Fibroblast of skin of right quadriceps (primary cell): Measurements from ENCODE around the gene DPEP2NB.
"Not testable (repeated sequence)": the region's sequence is repeated elsewhere in the genome, so short reads cannot be mapped to it uniquely, and the experiment has no call there.

Source experiments
- DNase-seq: peaks from one replicate; pipeline ENCODE4 v3.0.0-alpha.2; 2013

Gene DPEP2NB

DNA sequence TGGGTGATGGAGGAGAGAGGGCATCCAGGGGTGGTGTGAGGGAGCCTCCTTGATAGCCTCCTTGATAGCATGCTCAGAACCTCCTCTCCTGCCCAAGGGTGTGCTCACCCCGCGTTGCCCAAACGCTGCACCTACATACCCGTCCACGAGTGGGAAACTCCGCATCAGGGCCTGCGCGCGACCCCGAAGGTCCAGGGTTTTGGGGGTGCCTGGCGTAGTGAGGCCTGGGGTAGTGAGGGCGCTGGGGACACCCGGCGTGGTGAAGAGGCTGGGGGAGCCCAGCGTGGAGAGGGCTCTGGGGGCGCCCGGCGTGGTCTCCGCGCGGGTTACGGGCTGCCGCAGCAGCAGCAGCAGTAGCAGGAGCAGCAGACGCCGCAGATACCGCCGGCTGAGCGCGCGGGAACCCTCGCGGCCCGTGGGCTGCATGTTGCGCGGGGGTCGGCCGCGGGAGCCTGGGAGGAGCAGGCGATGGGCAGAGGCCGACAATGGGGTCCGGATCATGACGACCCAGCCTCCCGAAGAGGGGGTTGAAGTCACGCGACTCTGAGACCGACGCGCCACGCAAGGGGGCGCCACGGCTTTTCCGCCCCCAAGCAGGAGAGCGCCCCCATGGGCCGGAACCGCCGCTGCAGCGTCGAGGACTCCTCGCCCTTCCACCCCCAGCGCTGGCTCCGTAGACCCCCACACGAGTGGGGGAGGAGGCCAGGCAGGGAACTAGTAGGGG is 35.6 kb downstream of the DPEP2NB start, which contains the start of gene DPEP3:
Gene DPEP3 (minus strand): TSS at position 545 of the 724 bp plus-strand sequence. CDS start 119 bp downstream, at position 426.
- no peak for DNase-seq

DNA sequence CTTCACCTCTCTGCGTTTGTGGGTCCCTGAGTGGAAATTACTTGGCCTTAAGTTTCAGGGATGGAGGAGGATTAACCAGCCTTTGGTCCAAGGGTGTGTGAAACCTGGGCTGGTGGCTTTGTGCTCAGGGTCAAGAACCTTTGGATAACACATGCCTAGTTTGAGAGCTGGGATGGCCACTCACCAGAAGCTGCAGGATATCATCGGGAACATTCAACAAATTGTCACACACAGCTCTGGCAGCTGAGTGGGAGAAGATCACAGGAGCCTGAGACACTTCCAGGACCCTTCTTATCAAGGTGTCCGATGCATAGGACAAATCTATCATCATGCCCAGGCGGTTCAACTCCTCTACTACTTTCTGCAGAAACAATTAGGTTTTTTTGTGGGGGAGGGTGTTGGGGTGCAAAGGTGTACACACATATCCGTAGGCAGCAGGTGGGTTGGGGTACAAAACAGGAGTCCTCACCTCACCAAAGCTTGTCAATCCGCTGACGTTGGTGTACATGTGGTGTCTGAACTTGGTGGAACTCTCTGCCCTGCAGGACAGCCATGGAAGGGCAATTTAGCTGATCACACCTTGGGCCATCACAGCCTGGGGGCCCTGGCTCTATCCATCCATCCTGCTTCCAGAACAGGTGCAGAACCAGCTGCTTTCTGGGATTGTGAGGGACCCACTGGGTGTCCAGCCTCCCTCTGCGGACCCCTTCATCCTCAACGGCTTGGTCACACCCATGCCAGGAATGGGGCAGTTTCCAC is 38.1 kb downstream of the DPEP2NB start:
- DNase-seq: no peak

DNA sequence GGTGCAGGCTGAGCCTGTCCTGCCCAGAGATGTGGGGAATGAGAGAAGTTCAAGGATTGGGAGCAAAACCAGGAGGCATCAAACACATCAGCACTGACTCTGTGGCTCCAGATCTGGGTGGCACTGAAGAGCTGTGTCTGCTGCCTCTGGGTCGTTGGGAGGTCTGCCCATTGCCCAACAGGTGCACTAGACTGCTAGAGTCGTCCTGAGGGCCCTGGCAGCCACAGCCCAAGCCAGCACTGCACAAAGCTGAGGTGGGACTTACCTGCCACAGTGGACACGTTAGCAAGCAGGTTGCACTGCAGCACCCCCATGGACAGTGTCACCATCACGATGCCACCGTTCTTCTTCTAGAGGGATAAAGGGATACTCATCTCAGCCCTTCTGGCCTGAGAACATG is 38.7 kb downstream of the DPEP2NB start:
- no peak for DNase-seq

DNA sequence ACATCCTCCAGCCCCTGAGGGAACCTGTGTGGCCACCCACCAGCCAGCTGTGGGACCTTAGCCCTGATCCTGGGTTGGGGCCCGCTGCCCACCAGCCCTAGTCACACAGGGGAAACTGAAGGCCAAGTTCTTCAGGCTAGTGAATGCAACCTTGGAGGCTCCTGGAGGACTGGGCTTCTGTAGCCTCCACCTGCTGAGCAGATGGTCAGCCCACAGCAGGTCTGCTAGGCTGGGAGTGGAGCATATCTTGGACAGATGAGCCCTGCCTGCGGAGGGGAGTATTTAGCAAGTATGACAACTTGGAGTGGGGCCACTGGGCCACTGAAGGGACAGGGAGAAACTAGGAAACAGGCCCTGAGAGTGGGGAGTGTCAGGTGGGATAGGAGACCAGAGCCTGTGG is 39.5 kb downstream of the DPEP2NB start:
- DNase-seq: no peak

DNA sequence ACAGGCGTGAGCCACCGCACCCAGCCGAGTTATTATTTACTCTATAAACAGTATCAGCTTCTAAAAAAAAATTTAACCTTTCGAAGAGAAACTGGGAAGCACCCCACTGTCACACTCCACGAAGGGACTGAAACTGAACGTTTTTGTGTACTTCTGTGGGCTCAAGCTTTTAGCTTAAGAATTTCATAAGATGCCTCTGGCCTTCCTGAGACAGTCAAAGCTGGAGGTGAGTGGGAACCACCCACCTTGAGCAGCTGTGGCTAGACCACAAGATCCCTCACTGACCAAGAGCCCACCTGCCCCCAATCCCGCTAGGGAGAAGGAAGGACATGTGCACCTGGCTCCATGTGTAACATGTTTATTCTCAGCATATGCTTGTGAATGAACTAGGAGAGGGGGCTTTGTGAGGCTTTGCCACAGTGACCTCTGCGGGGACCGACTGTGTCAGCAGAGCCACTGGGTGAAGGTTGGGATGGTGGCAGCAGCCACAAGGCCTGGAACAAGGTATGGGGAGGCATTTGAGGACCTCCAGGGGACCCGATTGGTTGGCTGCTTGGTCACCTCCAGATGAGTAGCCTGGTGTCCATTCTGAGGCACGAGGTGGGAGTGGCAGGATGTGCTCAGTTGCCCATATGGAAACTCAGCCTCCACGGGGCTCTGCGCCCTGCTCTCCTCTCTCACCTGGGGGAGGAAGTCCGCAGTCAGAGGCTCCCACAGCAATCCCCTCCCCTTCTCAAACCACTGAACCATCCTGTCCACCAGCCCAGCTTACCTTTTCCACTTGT is 40.2 kb downstream of the DPEP2NB start:
- no peak for DNase-seq

DNA sequence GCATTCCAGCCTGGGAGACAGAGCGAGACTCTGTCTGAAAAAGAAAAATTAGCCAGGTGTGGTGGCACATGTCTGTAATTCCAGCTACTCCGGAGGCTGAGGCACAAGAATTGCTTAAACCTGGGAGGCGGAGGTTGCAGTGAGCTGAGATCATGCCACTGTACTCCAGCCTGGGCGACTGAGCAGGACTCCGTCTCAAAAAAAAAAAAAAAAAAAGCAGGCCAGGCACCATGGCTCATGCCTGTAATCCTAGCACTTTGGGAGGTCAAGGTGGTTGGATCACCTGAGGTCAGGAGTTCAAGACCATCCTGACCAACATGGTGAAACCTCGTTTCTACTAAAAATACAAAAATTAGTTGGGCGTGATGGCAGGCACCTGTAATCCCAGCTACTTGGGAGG is 43.4 kb downstream of the DPEP2NB start:
- DNase-seq: not testable (repeated sequence)

DNA sequence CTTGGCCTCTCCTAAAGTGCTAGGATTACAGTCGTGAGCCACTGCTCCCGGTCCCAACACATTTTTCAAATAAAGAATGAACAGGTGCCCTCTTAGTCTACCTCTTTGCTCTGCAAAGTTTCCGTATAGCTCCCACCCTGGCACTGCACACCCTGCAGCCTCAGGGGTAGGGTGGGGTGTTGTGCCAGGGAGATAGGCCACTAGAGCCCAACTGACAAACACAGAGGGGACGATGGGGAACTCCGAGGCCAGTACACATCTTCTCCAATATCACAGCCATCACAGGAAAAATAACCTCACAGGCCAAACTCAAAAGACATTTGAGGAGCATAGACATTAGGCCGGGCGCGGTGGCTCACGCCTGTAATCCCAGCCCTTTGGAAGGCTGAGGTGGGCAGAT is 44.6 kb downstream of the DPEP2NB start:
- DNase-seq: no peak

DNA sequence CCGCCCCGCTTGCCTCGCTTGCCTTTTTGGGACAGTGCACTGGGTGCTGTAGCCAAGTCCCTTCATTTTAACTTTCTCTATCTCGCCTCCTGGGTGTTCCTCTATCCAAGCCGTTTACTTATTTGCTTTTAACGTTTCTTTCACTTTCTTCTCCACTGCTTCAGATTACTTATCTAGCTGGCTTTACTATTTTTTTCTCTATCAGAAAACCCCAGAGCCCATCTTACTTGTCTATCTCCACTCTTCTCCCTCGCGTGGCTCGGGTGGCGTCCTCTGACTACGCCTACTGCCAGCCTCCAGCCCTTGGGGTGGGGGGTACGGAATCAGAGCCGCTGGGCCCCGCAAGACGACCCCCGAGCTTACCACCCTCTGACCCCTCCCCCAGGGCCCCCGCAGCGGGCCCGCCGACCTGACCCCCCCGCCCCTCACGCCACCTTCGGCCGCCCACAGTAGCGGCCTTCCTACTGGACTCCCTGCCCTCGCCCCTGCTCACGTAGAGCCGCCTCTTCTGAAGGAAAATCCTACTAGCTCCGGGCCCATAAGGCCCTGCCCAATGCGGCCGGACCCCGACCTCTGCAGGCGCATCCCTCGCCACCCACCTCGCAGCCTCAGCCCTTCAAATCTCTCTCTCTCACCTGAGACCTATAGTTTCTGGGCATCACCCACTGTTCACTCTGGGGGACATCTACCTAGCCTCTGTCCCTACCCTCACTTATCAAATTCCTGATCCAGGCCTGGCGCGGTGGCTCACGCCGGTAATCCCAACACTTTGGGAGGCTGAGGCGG is 46.3 kb downstream of the DPEP2NB start:
- no peak for DNase-seq

DNA sequence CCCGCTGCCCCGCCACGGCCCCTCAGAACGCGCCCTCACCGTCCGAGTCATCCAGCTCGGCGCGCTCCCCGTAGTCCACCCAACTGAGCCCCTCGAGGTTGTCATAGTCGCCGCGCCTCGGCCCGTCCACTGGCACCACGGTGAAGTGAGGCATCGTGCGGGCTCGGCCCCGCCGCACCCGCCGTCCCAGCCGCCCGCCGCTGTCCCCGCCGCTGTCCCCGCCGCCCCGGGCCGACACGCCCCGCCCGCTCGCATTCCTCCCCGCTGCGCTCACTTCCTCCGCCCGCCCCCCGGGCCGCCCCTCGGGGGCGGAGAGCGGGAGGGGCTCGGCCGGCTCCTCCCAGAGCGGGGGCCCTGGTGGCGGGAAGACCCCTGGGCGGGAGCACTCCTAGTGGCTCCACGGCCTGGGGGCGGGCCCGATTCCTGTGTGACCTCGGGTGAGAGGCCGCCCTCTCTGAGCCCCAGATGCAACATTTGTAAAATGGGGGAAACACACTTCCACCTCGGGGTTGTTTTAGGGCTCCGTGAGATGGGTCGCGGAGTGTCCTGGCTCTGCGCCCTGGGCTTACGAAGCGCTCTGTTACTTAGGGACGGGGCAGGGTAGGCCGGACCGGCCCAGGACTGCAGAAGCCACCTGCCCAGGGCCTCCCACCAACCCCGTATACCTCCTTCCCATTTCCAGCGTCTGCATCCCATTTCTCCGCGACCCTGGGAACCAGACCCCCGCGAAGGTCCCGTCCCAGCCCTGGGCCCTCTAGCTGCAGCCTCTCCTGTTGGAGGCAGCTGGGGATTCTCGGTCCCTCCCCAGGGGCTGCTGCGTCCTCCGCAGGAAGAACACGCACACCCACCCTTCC is 47.1 kb downstream of the DPEP2NB start, which contains the start of gene SLC12A4:
Gene SLC12A4 (minus strand): TSS at position 238 of the 854 bp plus-strand sequence. CDS start 84 bp downstream, at position 154.
- peak; percentile 87 for DNase-seq

DNA sequence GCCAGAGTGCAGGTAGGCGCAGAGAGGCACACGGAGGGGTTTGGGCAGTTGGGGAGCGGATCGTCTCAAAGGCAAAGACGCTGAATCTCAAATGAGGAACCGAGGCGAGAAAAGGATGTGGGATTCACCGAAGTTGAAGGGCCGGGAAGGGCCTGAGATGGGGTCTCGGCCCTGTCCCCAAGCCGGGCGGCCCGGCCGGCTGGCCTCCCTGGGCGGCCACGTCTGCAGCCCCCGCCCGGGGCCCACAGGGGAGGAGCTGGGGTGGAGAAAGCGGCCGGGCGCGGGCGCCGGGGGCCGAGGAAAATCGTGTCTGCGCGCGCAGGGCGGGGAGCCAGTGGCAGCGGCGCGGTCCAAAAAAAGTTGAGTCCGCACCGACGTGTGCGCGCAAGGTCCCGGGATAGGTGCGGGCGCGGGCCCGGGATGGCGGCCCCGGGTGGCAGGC is 47.7 kb downstream of the DPEP2NB start:
- peak; percentile 44 for DNase-seq

DNA sequence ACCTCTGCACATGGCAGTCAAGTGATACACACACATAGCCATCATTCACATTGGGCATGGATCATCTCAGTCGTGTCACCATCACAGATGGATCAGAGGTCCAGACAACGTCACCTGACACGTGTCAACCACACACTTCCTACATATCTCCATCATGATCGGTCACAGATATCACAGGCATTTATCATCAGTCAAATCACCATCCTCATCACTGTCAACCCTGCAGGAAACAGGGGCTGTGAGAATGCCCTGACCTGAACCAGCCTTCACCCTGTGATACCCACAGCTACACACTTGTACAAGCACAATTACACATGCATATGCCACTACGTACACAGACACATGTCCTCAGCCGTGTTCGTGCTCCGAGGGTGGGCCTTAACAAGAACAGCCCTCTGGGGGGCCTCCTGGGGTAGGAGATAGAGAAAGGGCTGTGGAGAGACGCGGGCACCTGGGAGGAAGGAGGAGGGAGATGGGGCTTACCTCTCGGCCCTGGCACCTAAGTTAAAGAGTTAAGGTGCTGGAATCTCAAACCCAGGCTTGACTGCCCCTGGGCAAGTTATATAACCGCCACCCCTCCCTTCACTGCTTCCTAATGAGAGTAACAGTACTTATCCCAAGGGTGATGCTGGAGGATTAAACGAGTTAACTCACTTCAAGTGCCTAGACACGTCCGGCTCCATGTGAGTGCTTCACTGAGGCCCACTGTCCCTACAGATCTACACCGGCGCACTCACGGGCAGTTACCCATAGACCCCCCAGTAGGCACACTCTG is 48.3 kb downstream of the DPEP2NB start:
- peak; percentile 28 for DNase-seq

DNA sequence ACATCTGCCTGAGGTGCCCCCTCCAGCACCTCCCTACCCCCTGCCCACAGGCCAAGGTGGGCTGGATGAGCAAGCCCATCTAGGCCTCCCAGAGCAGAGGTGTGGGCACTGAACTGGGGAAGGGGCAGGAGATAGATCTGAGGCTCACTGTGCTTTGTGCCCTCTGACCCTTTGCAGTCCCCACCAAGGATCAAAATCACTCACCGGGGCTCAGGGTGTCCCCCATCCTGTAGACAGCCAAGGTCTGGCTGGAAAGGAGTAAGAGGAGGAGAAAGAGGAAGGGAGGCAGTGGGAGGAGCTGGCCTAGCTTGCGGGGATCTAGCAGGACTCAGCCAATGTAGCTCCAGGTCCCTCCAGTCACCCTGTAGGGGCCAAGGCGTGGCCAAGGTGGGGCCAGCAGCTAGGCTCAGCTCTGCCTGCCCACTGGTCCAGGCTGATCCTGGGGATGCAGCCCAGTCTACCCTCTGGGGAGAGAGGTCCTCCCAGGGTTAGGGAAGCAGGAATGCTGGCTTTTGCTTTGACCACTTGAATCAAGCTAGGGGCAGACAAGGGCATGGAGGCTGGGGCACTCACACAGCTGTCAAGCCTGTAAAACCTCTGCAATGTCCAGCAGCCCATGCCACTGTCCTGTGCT is 49.0 kb downstream of the DPEP2NB start:
- DNase-seq: no peak

DNA sequence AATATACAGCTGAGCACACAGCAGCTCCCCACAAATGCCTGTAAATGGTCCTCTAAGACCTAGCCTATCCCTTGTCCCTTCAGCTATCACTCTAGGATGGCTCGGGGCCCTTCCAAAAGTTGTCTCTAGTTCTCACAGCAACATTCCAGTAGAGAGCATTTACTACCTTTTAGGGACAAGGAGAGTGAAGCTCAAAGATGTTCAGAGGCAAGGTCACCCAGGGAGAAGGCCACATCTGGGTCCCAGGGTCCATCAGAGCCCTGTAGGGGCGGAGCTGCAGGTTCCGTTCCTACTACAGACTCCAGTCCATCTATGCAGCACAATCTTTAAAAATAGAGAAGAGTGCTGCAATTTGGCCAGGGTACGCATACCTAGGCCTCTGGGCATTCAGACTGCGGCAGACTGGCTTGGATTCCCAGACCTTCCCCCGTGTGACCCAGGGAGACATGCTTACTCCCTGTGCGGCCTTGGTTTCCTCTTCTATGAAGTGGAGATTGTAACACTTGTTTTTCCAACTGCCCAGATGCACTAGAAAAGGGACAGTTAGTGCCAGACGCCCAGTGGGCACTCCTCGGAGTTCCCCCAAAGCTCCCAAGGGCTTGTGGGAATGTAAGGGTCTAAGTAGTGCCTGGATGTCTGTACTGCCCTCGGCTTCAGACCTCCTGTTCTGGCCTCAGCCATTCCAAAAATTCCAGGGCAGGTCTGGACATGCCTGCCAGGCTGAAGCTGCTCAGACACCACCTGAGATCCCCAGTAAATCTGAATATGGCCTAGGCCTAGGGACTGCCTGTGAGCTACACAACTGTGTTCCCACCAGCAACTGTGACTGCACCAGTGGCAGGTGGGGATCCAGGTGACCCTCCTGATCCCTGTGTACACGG is 49.8 kb downstream of the DPEP2NB start:
- DNase-seq: no peak

DNA sequence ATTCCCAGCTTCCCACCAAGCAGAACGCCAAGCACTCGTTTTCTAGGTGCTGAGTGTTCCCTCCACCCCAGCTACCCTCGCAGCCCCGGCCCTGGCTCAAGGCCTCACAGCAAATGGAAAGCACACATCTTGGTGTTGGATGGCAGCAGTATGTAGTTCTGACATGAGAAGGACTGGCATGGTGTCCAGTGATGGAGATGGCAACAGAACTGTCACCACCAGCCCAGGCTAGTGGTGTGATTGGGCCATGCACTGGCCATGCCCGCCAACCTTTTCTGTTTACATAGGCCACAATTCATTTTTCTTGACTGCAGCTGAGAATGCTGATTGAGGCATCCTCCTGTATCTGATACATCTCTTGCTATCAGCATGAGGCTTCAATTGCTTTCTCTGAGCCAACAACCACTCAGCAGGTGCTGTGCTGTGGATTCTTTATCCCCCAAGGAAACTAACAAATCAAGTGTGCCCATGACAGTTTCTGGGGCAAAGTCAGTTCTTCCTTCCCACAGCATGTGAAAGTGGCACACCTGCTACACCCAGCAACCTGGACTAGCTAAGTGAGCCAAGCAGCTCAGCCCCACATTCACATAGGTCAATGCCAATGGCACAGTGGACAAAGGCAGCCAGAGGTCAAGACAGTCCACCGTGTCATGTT is 51.1 kb downstream of the DPEP2NB start:
- DNase-seq: no peak

DNA sequence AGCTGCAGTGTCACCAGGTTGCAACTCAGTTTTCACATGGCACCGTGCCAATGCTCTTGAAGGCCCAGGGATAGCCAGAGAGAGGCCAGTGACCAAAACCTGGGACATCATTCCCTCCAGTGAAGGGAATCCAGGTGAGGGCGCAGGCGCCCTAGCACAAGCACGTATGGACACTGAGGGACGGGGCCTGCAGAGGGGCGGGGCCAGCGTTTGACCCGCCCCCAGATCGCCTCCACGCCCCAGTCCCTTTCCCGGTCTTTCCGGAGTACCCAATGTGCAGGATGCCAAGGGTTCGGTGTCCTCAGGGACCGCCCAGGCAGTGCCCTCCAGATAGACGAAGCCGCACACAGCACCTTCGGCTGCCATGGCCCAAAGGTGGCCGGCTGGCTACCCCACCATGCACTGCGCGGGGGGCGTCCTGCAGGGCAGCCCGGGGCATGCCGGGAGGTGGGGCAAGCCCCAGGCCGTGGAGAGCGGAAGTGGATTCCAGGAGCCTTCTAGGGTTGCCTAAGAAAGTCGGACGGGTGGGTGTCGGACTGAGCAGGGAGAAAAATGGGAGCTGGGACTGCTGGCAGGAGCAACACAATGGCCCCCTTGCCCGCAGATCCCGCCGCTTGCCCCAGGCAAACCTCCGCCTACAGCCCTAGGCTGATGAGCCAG is 51.9 kb downstream of the DPEP2NB start:
- no peak for DNase-seq
